GM21576 (cell line): ENCODE data around the gene HYI.

Source experiments
- ATAC-seq: cut with Tn5 transposase; IDR thresholded peaks from one replicate; pipeline ENCODE4 v1.9.1; 2021; ENCODE audit warnings: mild to moderate bottlenecking, moderate library complexity; ENCODE audit not compliant: unreplicated experiment

The HYI gene

DNA sequence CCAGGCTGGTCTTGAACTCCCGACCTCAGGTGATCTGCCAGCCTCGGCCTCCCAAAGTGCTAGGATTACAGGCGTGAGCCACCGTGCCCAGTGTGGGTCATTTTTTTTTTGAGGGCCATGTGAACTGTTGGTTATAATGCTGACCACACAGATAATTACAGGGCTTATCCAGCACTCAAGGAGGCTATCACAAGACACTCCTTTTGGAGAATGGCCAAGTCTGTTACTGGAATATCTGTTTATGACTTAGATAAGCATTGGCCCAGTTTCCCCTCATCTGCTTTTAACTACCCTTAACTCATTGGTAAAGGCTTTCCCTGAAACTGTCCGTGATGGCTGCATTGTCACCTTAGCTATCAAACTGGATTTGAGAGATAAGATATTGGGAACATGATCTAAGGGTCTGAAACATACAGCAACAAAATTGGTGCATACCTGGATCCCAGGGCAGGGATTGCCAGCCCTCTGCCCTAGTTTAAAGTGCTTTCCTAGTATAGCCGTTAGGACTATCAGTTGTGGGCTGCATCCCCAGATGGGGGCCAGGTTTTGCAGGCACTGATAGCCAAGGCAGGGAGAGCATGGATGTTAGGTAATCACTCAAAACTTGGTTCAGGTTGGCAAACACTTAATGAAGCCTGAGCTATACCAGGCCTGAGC lies 48.4 kb downstream of the HYI start:
- ATAC-seq = no peak

DNA sequence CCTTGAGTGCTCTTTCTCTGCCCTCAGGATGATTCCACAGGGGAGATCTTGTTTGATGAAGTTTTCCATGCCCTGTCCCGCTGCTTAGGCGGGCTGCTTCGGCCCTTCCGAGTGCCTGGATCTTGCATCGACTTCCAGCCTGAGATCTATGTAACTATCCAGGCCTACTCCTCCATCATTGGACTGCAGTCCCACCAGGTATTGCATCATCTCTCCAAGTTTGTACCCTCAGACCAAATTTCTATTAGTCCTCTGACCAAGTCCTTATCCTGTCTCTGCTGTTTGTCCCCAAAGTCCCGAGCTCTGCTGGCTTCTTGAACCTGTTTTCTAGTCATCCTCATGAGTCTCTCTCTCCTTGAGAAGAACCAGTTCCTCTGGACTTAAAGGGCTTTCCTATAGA lies 49.4 kb downstream of the HYI start:
- no peak for ATAC-seq

DNA sequence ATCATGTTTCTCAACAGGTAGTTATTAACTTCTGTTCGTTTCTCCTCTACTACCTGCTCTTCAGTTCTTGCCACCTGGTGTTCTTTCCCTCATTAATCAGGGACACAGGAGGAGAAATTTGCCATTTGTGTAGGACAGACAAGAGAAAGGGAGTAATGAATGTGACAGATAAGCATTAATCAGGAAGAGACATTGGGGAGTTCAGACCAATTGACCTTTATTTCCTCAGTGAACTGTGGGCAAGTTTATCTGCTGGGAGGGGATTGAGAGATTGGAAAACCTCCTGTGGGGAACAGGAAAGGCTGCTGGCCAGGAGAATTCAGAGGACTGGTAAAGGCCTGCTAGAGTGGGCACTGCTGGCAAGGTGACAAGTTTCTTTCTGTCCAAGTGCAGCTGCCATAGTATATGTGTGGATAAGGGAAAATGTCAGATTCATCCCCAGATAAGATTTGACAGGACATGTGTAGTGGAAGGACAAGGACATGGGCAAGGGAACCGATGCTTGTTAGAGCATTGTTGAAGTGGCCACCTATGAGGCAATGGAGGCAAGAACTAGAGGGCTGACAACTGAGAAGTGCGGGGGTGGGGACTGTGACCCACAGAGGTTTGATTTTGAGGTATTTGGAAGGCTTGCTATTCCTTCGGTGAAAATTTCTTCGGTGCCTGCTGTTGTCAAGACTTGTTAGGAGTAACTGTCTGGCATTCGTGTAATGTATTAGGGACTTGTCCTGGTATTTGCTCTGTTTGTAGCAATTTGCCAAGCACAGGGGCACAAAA lies 51.5 kb downstream of the HYI start:
- ATAC-seq = no peak
